NAMALWA (cell line): ENCODE data around the gene CTNNA2.

Source experiments
- DNase-seq: peaks from one replicate; pipeline ENCODE4 v3.0.0-alpha.2; 2015; ENCODE audit warnings: low spot score

The CTNNA2 gene

GRCh38 chr2:80489717-80490116 is 976.9 kb downstream of the CTNNA2 start:
- no peak for DNase-seq

DNA sequence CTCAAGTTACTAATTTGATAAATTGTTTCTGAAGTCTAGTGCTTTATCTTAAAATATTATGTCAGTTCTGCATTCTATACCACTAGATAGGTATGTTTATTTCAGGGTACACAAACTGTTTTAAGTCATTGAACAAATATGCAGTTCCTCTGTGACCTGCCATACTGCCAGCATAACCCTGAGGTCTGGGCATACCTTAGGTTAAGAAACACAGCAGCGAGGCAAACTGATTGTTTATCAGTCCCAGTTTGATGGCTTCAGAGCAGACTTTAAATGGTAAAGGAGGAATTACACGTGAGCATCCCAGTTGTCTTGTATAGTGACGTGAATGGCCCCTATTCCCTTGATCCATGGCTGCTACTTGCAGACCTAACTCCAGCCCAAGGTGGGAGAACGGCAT is 978.1 kb downstream of the CTNNA2 start:
- no peak for DNase-seq

DNA sequence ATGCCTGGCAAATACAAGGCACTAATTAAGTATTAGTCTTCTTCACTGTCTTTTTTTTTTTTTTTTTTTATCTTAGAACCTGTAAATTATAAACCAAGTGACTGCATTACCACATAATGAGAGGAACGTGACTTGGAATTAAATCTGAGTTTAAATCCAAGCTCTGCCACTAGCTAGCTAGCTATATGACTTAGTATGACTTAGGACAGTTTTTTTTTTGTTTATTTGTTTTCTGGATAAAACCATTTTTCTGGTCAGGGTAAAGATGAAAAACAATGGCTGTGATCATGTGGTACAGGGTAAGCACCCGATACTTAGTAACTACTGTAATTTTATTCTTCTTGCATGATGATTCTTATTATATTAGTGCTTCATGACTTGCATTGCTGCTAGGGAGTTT is 983.5 kb downstream of the CTNNA2 start:
- no peak for DNase-seq

- DNase-seq: no peak
Measured at GRCh38 chr2:80496775-80497174, 983.9 kb downstream of the CTNNA2 start.

DNA sequence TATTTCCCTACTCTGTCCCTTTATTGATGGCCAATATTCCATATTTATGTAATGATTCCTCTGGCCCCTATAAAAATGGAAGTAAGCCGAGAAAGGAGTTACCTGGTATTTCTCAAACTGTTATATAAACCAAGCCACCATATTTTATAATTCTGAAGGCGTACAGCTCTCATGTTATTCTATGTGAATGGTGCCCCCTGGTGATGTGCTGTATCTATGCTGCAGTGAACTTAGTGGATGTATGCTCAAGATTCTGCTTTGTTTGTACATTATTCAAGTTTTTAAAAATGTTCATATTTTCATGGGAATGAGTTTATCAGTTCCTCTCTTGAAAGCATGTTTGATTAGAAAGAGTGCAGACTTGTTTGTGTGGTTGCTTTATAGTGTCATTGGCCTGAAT is 986.2 kb downstream of the CTNNA2 start:
- peak; percentile 51 for DNase-seq

DNA sequence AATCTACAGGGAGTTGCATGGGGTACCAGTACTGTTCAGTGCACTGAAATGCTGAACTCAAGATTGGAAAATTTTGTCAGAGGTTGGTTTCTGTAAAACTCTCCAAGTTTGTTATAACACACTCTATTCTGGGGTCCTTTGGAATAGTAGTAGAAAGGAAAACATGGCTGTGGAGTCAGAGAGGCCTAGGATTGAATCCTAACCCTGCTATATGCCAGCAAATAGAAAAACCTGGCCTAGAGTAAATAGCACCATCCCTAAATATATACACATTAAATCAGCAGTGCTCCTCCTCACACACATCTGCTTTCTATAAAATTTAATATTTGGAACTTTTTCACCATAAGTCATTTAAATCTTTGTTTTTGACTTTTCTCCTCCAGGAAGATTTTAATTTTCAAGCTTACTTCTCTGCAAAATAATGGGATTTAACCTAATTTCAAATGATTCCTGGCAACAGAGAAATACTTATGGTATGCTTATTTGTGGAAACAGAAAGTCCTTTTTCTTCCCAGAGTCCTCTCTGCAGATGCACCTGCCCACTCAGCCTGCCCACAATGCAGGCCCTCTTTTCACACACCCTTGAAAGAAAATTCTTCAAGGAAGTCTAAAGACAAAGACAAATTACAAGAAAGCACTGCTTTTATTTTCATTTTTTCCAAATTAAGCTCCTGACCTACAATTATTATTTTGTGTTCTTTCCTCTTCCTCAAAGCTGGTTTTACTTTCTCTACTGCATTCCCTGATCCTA is 989.2 kb downstream of the CTNNA2 start:
- no peak for DNase-seq

DNA sequence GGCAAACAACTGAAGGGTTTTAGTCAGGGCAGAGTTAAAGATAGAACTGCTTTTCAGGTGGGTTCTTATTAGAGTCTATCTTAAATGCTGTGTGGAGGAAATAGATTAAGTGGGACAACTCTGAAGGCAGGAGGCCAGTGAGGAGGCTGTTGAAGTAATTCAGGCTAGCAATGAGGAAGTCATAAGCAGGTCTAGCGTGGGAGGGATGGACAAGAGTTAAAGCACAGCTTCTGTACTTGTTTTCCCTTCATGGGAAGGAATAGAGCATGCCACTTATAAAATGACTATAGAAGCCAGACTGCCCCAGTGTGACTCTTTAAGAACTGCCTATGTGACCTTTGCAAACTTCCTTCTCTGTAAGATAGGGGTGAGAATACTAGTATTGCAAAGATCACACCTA is 993.7 kb downstream of the CTNNA2 start:
- DNase-seq: no peak

DNA sequence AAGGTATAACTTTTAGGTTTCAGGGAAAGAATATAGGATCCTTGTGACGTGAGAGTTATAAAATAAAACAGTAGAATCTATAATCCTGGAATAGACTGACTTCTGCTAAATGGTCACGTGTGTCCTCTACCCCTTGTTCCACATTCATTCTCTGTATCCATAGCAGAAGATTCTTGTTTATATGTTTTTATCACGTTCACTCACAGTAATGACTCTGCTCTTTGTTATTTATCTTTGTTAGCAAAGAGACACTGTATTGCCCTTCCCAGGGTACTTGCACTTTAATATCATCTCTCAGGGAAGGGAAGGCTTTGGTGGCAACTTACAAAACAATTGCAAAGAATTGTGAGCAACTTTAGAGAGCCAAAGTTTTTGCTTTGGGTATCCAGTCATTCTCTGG is 997.9 kb downstream of the CTNNA2 start:
- DNase-seq: no peak

GRCh38 chr2:80515964-80516363 is 1003.1 kb downstream of the CTNNA2 start:
- DNase-seq: no peak

DNA sequence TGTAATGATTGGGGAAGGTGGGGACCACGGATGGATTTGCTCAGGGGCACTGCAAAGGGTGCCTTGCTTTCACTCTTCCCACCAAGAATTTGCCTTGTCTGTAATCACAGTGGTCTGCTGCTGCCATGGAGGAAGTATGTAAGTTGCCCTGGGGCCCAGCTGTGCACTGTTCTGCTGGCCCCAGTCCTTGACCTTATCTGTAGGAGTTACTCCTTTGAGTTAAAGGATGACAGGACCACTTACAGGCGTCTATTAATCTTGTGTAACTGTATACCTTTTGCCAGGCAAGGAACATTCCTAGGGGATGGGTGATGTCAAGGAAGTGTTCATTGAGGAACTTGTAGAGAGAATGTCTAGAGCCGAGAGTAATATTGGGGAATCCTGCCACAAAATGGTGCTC is 1004.5 kb downstream of the CTNNA2 start:
- no peak for DNase-seq

DNA sequence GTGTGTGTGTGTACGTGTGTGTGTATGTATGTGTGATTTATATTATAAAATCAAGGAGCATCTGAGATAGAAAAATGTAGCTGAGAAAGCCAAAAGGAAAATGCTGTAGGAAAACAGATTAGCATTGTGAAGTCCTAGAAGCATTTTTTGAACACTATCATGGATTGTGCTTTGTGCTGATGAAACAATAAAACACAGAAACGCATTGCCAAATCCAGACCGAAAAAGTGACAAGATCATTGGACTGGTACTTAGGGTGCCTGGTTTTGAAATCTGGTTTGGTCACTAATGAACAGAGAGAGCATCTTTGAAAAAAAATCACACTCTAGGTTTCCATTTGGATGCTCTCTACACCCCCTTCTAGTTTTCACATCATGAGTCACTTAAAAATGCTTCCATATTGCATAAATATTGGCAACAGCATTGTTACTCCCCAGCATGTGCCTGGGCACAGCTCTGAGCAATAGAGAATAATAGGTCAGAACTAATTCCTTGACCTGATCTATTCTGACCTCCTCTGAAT is 1006.3 kb downstream of the CTNNA2 start:
- no peak for DNase-seq

DNA sequence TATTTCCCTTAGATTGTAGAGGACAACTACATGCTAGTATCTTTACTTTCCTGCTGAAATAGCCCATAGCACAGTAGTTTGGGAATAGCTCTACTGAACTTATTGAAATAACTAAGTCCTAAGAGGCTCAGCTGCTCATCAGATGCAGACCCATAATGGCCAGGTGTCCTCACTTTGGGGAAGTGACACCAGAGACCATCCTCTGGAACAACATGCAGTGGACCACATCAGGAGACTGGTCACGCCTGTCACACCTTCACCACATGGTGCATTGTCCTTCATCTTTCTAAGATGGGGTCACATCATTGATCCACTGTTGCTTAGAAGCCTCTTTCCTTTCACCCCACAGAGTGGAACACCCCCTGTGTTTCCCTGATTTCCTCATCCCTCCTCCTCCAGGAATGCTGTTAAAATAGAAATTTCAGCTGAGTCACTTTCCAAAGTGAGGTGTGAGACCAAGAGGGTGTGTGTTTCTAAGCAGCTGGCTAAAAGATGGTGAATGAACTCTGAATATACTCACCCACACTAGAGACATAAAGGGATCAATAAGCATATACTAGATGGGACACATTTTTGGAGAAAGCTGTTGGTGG is 1006.9 kb downstream of the CTNNA2 start:
- no peak for DNase-seq

DNA sequence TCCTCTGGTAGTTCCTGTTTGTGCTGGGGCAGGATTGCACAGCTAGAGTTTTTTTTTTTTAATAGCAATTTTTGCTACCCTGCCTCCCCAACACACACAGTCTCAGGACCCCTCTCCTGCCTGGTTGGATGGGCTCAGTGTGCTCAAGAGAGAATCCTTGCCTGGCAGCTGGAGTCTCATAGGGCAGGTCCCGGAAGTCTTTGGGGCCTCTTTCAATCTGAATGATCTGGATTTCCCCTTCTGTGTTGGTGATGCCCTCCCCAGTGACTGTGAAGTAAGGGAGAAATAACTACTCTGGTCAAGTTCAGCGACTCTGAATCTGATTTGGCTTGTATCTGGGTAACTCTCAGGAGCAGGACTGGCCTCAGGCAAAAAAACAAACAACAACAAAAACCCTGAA is 1012.3 kb downstream of the CTNNA2 start:
- DNase-seq: no peak

DNA sequence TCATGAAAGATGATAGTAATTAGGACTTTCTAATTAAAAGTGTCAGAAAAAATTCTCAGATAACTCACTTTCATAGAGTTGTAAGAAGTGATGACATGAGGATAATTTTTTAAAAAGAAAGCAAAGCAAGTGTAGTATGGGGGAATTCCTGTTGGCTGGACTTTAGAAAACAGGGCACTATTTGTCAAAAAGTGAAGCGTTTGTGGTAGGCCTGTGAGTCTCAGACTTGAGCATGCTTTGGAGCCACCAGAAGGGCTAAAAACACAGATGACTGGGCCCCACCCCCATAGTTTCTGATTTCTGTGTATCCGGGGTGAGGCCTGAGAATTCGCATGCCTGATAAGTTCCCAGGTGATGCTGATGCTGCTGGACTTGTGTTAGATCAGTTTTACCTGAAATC is 1014.3 kb downstream of the CTNNA2 start:
- no peak for DNase-seq

GRCh38 chr2:80529466-80530165 is 1016.8 kb downstream of the CTNNA2 start:
- no peak for DNase-seq

DNA sequence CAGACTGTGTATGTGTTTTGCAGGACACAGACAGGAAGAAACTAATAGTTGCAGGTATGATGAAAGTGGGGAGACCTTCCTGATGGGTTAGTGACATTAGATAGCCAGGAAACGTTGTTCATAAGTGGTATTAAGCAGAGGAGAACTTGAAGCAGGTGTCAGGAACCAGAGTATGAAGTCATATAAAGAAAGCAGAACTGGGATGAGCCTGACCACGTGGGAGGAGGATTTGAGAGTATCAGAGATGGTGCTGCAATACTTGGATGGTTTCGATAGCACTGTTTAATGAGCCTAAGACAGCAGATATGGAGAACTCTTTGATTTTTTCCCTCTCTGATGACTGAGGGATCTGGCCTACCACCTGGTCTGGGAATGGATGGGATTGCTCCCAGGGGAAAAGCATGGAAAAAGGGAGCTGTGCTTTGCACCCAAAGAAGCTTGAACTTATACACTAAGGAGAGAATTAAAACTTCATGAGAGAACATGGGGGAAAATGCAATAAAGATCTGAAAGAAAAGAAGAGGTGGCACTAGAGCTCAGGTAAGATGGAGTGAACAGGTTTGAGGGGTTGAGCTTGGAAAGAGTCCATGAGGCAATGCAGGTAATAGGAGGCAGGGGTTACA is 1017.7 kb downstream of the CTNNA2 start:
- peak; percentile 7 for DNase-seq

GRCh38 chr2:80531319-80531718 is 1018.5 kb downstream of the CTNNA2 start:
- no peak for DNase-seq

- DNase-seq: no peak
Measured at GRCh38 chr2:80545420-80546210, 1032.8 kb downstream of the CTNNA2 start.

DNA sequence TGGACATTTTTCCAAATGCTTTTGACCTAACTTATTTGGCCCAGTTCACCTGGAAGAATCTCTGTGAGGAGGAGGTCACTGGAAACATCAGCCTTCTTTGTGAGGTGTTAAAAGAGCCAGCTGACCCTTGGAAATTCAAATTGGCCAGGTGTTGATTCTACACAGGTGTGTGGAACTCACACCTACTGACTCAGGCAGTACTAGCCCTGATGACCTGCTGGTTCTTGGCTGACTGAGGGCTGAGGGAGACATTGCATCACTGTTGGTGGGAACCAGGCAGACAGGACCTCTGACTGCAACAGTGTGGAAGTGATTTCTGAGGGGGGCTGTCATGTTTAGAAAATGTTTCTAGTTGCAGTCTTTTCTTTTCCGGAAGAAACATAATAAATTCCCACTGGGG is 1033.9 kb downstream of the CTNNA2 start:
- no peak for DNase-seq

- no peak for DNase-seq
Measured at GRCh38 chr2:80547344-80547743, 1034.5 kb downstream of the CTNNA2 start.

DNA sequence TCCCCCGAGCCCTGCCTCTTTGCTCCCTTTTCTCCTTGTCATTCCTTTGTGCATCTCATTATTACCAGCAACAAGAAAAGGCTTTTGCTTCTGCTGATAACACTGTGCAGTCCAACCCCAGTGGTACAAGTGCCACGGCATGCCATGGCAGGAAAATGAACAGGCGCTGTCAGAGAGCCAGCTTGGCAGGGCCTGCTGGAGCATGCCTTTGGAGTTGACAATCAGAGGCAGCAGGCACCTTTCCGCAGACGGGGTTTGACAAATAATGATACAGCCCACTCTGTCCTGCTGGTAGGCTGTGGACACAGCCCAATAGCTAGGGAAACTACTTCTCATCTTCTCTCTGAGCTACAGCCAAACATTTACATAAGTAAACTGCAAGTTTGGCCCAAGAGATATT is 1035.6 kb downstream of the CTNNA2 start:
- no peak for DNase-seq

DNA sequence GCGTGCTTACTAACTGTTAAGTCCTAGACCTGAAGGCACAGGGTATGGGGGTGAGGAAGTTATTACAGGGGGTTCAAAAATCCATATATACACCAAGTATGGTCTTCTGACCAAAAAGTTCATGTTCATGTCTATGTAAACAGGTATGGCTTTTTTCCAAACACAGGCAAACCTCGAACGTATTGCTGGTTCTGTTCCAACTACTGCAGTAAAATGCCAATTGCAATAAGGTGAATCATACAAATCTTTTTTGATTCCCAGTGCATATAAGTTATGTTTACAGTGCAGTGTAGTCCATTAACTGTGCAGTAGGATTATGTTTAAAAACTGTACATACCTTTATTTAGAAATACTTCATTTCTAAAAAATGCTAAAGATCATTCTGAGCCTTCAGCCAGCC is 1037.0 kb downstream of the CTNNA2 start:
- DNase-seq: no peak
